ENCODE data around the gene PEAR1.

GRCh38 chr1:156906206-156906906 lies 12.8 kb downstream of the PEAR1 start:
- TF ChIP-seq EZH2 (IDR thresholded peaks at IDR 0.05): no peak
- no peak for TF ChIP-seq POLR2AphosphoS5 (IDR thresholded peaks at IDR 0.05; ENCODE audit: borderline replicate concordance, low read depth, low read length)
